WERI-Rb-1 (cell line): ENCODE results near the gene BLID.

Experiments used
- DNase-seq: peaks from one replicate; pipeline ENCODE4 v3.0.0-alpha.2; 2020
- H3K27ac ChIP-seq: fragments of 250-450 bp; sonication (Bioruptor Pico); 2 replicates; pipeline ENCODE4 v1.5.1; 2020; ENCODE audit warnings: mild to moderate bottlenecking, moderate library complexity
- H3K27me3 ChIP-seq: fragments of 250-450 bp; sonication (Bioruptor Pico); 2 replicates; pipeline ENCODE4 v1.5.1; 2021; ENCODE audit warnings: mild to moderate bottlenecking, low read depth, moderate library complexity; ENCODE audit not compliant: insufficient read depth, severe bottlenecking
- H3K36me3 ChIP-seq: fragments of 250-450 bp; sonication (Bioruptor Pico); 2 replicates; pipeline ENCODE4 v1.5.1; 2020; ENCODE audit warnings: mild to moderate bottlenecking, moderate library complexity
- H3K4me3 ChIP-seq: 2 replicates; pipeline ENCODE4 v1.5.1; 2011; ENCODE audit warnings: low read depth, mild to moderate bottlenecking, control low read depth, low read length
- H3K9me3 ChIP-seq: fragments of 250-450 bp; sonication (Bioruptor Pico); 2 replicates; pipeline ENCODE4 v1.5.1; 2021; ENCODE audit warnings: mild to moderate bottlenecking, moderate library complexity; ENCODE audit not compliant: severe bottlenecking
- CTCF ChIP-seq: IDR thresholded peaks from 2 replicates; pipeline ENCODE4 v1.5.1; 2011; ENCODE audit warnings: low read depth, mild to moderate bottlenecking, control low read depth, inconsistent platforms, low read length

The BLID gene

GRCh38 chr11:122126024-122126688 is 10.1 kb upstream of the BLID start:
- Histone ChIP-seq H3K36me3 (no peaks in the 10 kb centered on the region), H3K27me3 (no peaks in the 10 kb centered on the region), H3K27ac (no peak overlapping the region), H3K4me3 (no peak overlapping the region), H3K9me3 (no peaks in the 10 kb centered on the region)
- TF ChIP-seq CTCF, result no peak
- no peak for DNase-seq

GRCh38 chr11:122123263-122123929 is 7.4 kb upstream of the BLID start:
- no peak for DNase-seq
- no peak overlapping the region for H3K4me3 ChIP-seq
- H3K27ac ChIP-seq, result no peak overlapping the region
- H3K27me3 ChIP-seq, result no peaks in the 10 kb centered on the region
- no peaks in the 10 kb centered on the region for H3K36me3 ChIP-seq
- no peaks in the 10 kb centered on the region for H3K9me3 ChIP-seq
- no peak for TF ChIP-seq CTCF

DNA sequence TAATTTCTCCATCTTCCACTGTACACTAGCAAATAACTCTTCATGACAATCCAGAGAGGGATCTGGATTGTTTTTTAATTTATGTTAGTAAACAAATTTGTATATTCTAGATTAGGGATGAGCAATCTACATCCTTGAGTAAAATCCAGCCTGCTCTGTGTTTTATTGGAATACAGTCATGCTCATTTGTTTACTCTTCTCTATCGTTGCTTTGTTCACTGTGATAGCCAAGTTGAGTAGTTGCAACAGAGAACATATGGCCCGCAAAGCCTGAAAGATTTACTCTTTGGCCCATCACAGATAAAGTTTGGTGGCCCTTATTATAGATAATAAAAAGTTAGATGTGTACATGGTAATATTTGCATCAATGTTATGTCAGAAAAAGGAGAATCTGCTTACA is 6.2 kb upstream of the BLID start:
- Histone ChIP-seq H3K27me3 (no peaks in the 10 kb centered on the region), H3K9me3 (no peaks in the 10 kb centered on the region), H3K4me3 (no peak overlapping the region), H3K27ac (no peak overlapping the region), H3K36me3 (no peaks in the 10 kb centered on the region)
- no peak for DNase-seq
- TF ChIP-seq CTCF, result no peak

- Histone ChIP-seq H3K36me3 (no peaks in the 10 kb centered on the region), H3K9me3 (no peaks in the 10 kb centered on the region), H3K4me3 (no peak overlapping the region), H3K27me3 (no peaks in the 10 kb centered on the region), H3K27ac (no peak overlapping the region)
- DNase-seq, result no peak
- no peak for TF ChIP-seq CTCF
Observed at GRCh38 chr11:122120096-122120495, 4.1 kb upstream of the BLID start.

- Histone ChIP-seq H3K27me3 (no peaks in the 10 kb centered on the region), H3K4me3 (no peak overlapping the region), H3K27ac (no peak overlapping the region), H3K9me3 (no peaks in the 10 kb centered on the region), H3K36me3 (no peaks in the 10 kb centered on the region)
- no peak for DNase-seq
- TF ChIP-seq CTCF, result no peak
Observed at GRCh38 chr11:122116591-122116990, 576 bp upstream of the BLID start.

- no peak overlapping the region for H3K27ac ChIP-seq
- TF ChIP-seq CTCF, result no peak
- no peak for DNase-seq
- H3K27me3 ChIP-seq, result no peaks in the 10 kb centered on the region
- no peaks in the 10 kb centered on the region for H3K36me3 ChIP-seq
- H3K4me3 ChIP-seq, result no peak overlapping the region
- no peaks in the 10 kb centered on the region for H3K9me3 ChIP-seq
Observed at GRCh38 chr11:122114976-122115375, 1.0 kb downstream of the BLID start.
